ENCODE data around the gene SRSF7.
"Not testable (repeated sequence)": the region's sequence is repeated elsewhere in the genome, so short reads cannot be mapped to it uniquely, and the experiment has no call there.

The SRSF7 gene

GRCh38 chr2:38733300-38733971, 17.7 kb downstream of the SRSF7 start:
- DNase-seq (ENCODE audit: low read depth in 2 of 3, low spot score in 2 of 3): no peak

- no peak for DNase-seq (ENCODE audit: low read depth in 2 of 3, low spot score in 2 of 3)
Measured at GRCh38 chr2:38731684-38732221, 19.4 kb downstream of the SRSF7 start.

GRCh38 chr2:38731090-38731489, 20.1 kb downstream of the SRSF7 start:
- no peak for DNase-seq (ENCODE audit: low read depth in 2 of 3, low spot score in 2 of 3)

GRCh38 chr2:38728694-38729093, 22.5 kb downstream of the SRSF7 start:
- DNase-seq (ENCODE audit: low read depth in 2 of 3, low spot score in 2 of 3): no peak

- no peak for DNase-seq (ENCODE audit: low read depth in 2 of 3, low spot score in 2 of 3)
Measured at GRCh38 chr2:38727661-38728060, 23.5 kb downstream of the SRSF7 start.

- DNase-seq (ENCODE audit: low read depth in 2 of 3, low spot score in 2 of 3): no peak
Measured at GRCh38 chr2:38723173-38723572, 28.0 kb downstream of the SRSF7 start.

- DNase-seq (ENCODE audit: low read depth in 2 of 3, low spot score in 2 of 3): peak in 1 of 3 experiments; percentile 46
Measured at GRCh38 chr2:38722271-38723061, 28.7 kb downstream of the SRSF7 start.

- no peak for DNase-seq (ENCODE audit: low read depth in 2 of 3, low spot score in 2 of 3)
Measured at GRCh38 chr2:38720613-38721241, 30.4 kb downstream of the SRSF7 start.

GRCh38 chr2:38719706-38720105, 31.5 kb downstream of the SRSF7 start:
- DNase-seq (ENCODE audit: low read depth in 2 of 3, low spot score in 2 of 3): no peak

GRCh38 chr2:38718601-38719000, 32.6 kb downstream of the SRSF7 start:
- no peak for DNase-seq (ENCODE audit: low read depth in 2 of 3, low spot score in 2 of 3)

GRCh38 chr2:38716185-38716584, 35.0 kb downstream of the SRSF7 start:
- no peak for DNase-seq (ENCODE audit: low read depth in 2 of 3, low spot score in 2 of 3)

GRCh38 chr2:38714941-38715340, 36.2 kb downstream of the SRSF7 start:
- not testable (repeated sequence) for DNase-seq (ENCODE audit: low read depth in 2 of 3, low spot score in 2 of 3)

- no peak for DNase-seq (ENCODE audit: low read depth in 2 of 3, low spot score in 2 of 3)
Measured at GRCh38 chr2:38713338-38713737, 37.8 kb downstream of the SRSF7 start.

GRCh38 chr2:38712871-38713270, 38.3 kb downstream of the SRSF7 start:
- no peak for DNase-seq (ENCODE audit: low read depth in 2 of 3, low spot score in 2 of 3)

- DNase-seq (ENCODE audit: low read depth in 2 of 3, low spot score in 2 of 3): no peak
Measured at GRCh38 chr2:38712413-38712812, 38.7 kb downstream of the SRSF7 start.

- no peak for DNase-seq (ENCODE audit: low read depth in 2 of 3, low spot score in 2 of 3)
Measured at GRCh38 chr2:38711558-38711957, 39.6 kb downstream of the SRSF7 start.

GRCh38 chr2:38709567-38710194, 41.5 kb downstream of the SRSF7 start:
- DNase-seq (ENCODE audit: low read depth in 2 of 3, low spot score in 2 of 3): peak in 1 of 3 experiments; percentile 12

GRCh38 chr2:38708900-38709566, 42.1 kb downstream of the SRSF7 start:
- DNase-seq (ENCODE audit: low read depth in 2 of 3, low spot score in 2 of 3): no peak

GRCh38 chr2:38708491-38708890, 42.7 kb downstream of the SRSF7 start:
- not testable (repeated sequence) for DNase-seq (ENCODE audit: low read depth in 2 of 3, low spot score in 2 of 3)

GRCh38 chr2:38706846-38707345, 44.3 kb downstream of the SRSF7 start:
- no peak for DNase-seq (ENCODE audit: low read depth in 2 of 3, low spot score in 2 of 3)

- no peak for DNase-seq (ENCODE audit: low read depth in 2 of 3, low spot score in 2 of 3)
Measured at GRCh38 chr2:38704664-38705063, 46.5 kb downstream of the SRSF7 start.
